A549 (cell line): ENCODE data around the gene MAPKAPK2. TPM values are rescaled to one million over a fixed set of nuclear protein-coding genes. Genes with fewer than 3 reads are reported as not detected.

Source experiments
- ATAC-seq, 2 experiments: fragments of 200-7000 bp in 1 of 2; fragments of >200 bp in 1 of 2; cut with Nextera tagmentation in 1 of 2; cut with Tn5 transposase in 1 of 2; 3 replicates each; pipeline versions ENCODE4 v1.8.0 to v1.9.1; 2018 to 2020; ENCODE audit warnings: mild to moderate bottlenecking in 1 of 2, moderate library complexity in 1 of 2
- CTCF ChIA-PET: fragments of 300-600 bp; sonication (Branson Sonifier 250); formaldehyde crosslinking; extraction: SDS; loops from one replicate; lab custom pipeline; 2021; ENCODE audit warnings: antibody characterized with exemption, inconsistent platforms; lab: Yijun Ruan, JAX
- POLR2A ChIA-PET: fragments of 350-600 bp; formaldehyde crosslinking; extraction: SDS; loops from one replicate; lab custom pipeline; 2021; ENCODE audit warnings: antibody characterized with exemption, inconsistent platforms; lab: Yijun Ruan, JAX
- DNase-seq, 2 experiments: peaks; one replicate each; pipeline versions ENCODE4 v3.0.0 to v3.0.0-alpha.2; 2011 to 2016; ENCODE audit warnings: low read depth in 1 of 2, low spot score in 1 of 2
- FAIRE-seq: peaks from 2 replicates; lab custom pipeline; 2011; peaks lifted over from hg19 to GRCh38; lab: Jason Lieb, UNC
- H3K27ac ChIP-seq, 2 experiments: fragments of >200 bp; sonication (Bioruptor Twin); formaldehyde crosslinking; 3 replicates each; pipeline ENCODE4 v1.5.1; 2016 to 2017
- H3K4me1 ChIP-seq: fragments of >200 bp; sonication (Bioruptor Twin); formaldehyde crosslinking; 3 replicates; pipeline ENCODE4 v1.6.1; 2016
- H3K4me2 ChIP-seq: fragments of >200 bp; sonication (Bioruptor Twin); formaldehyde crosslinking; 3 replicates; pipeline ENCODE4 v1.6.1; 2016
- H3K4me3 ChIP-seq: fragments of >200 bp; sonication (Bioruptor Twin); formaldehyde crosslinking; 3 replicates; pipeline ENCODE4 v1.5.1; 2016
- H3K9me3 ChIP-seq: fragments of >200 bp; sonication (Bioruptor Twin); formaldehyde crosslinking; 3 replicates; pipeline ENCODE4 v1.6.1; 2016
- ATOH8 ChIP-seq: fragments of 250-450 bp; sonication (Bioruptor Pico); IDR thresholded peaks from 2 replicates; pipeline ENCODE4 v1.5.0; 2020; ENCODE audit warnings: low read depth, mild to moderate bottlenecking, moderate library complexity
- CBX2 ChIP-seq: fragments of 200-600 bp; sonication (generic); IDR thresholded peaks from 2 replicates; pipeline ENCODE4 v1.6.1; 2016; ENCODE audit warnings: low read depth, mild to moderate bottlenecking, borderline replicate concordance
- CHD4 ChIP-seq: fragments of 200-600 bp; sonication (generic); IDR thresholded peaks from 2 replicates; pipeline ENCODE4 v1.6.1; 2016; ENCODE audit warnings: antibody characterized with exemption, mild to moderate bottlenecking, borderline replicate concordance
- CTCF ChIP-seq: fragments of >200 bp; sonication (Bioruptor Twin); formaldehyde crosslinking; IDR thresholded peaks from 3 replicates; pipeline ENCODE4 v1.5.1; 2016
- E2F6 ChIP-seq: IDR thresholded peaks from 2 replicates; pipeline ENCODE4 v1.6.1; 2012; ENCODE audit warnings: low read depth, borderline replicate concordance
- ESRRA ChIP-seq: fragments of 150-350 bp; IDR thresholded peaks from 2 replicates; pipeline ENCODE4 v1.6.1; 2014; ENCODE audit warnings: mild to moderate bottlenecking, low read length, borderline replicate concordance
- GATA3 ChIP-seq: IDR thresholded peaks from 2 replicates; pipeline ENCODE4 v1.6.1; 2012; ENCODE audit warnings: borderline replicate concordance
- HOXA7 ChIP-seq: fragments of 250-450 bp; sonication (Bioruptor Pico); IDR thresholded peaks from 2 replicates; pipeline ENCODE4 v1.5.0; 2020; ENCODE audit warnings: mild to moderate bottlenecking, moderate library complexity
- HOXB5 ChIP-seq: fragments of 250-450 bp; sonication (Bioruptor Pico); IDR thresholded peaks from 2 replicates; pipeline ENCODE4 v1.5.0; 2020; ENCODE audit warnings: mild to moderate bottlenecking, moderate library complexity
- MYC ChIP-seq: IDR thresholded peaks from 2 replicates; pipeline ENCODE4 v1.6.1; 2012; ENCODE audit warnings: mild to moderate bottlenecking, inconsistent platforms, low read length, improper control_type of control experiment, borderline replicate concordance
- NFE2L2 ChIP-seq: fragments of 150-350 bp; conservative IDR thresholded peaks from 2 replicates; pipeline ENCODE4 v1.6.1; 2014; ENCODE audit warnings: low read length
- NR3C1 ChIP-seq: fragments of >200 bp; sonication (Bioruptor Twin); formaldehyde crosslinking; IDR thresholded peaks from 3 replicates; pipeline ENCODE4 v1.6.1; 2017
- PBX3 ChIP-seq: IDR thresholded peaks from 2 replicates; pipeline ENCODE4 v1.6.1; 2012
- POLR2AphosphoS2 ChIP-seq: conservative IDR thresholded peaks from 2 replicates; pipeline ENCODE4 v1.6.1; 2012; ENCODE audit warnings: low read length, improper control_type of control experiment, inconsistent platforms
- SREBF2 ChIP-seq: fragments of 450-650 bp; IDR thresholded peaks from 2 replicates; pipeline ENCODE4 v1.6.1; 2014; ENCODE audit warnings: mild to moderate bottlenecking, moderate library complexity
- TP53 ChIP-seq: fragments of 250-450 bp; sonication (Bioruptor Pico); IDR thresholded peaks from 2 replicates; pipeline ENCODE4 v1.5.0; 2021; ENCODE audit warnings: mild to moderate bottlenecking, moderate library complexity
- ZC3H11A ChIP-seq: fragments of 450-650 bp; IDR thresholded peaks from 2 replicates; pipeline ENCODE4 v1.6.1; 2014; ENCODE audit warnings: antibody characterized with exemption, mild to moderate bottlenecking
- ZFP36 ChIP-seq: fragments of 450-650 bp; IDR thresholded peaks from 2 replicates; pipeline ENCODE4 v1.6.1; 2014; ENCODE audit warnings: borderline replicate concordance; ENCODE audit not compliant: partially characterized antibody
- WGBS: methylation state at CpG from one replicate; pipeline ENCODE4 v1.1.6; 2017; ENCODE audit errors: missing lambda C conversion rate; 5-methylcytosine and 5-hydroxymethylcytosine counted together
- polyA plus RNA-seq, 4 experiments: library from polyadenylated mRNA; depleted of rRNA in 3 of 4; stranded (reverse); fragments of >200 nt; fragmentation: RNase III in 1 of 4; extraction: RNeasy Plus Mini Kit Qiagen cat#74134 plus additional on column Dnase treatment in 1 of 4; gene quantifications; 2 replicates in 3 of 4; 3 replicates in 1 of 4; pipeline ENCODE4 v1.2.3, GENCODE V29; 2011 to 2017
- small RNA-seq, 6 experiments: library from RNA; depleted of rRNA; stranded (forward); fragments of <200 nt; gene quantifications; one replicate each; pipeline ENCODE3, GENCODE V24; 2012

MAPKAPK2 gene
- polyA plus RNA-seq, 2 of the 4 experiments (the other 2 are of a cell fraction) = 37.2 to 43.0 TPM

GRCh38 chr1:206779638-206780037 is 94.9 kb downstream of the MAPKAPK2 start:
- DNase-seq (no peak), FAIRE-seq (no peak), ATAC-seq (no peak)
- ChIA-PET CTCF (interaction anchor here (1.0 kb wide), 1 partner anchor 9 kb away, joined by 3 read pairs; no protein-coding TSS in a partner anchor), POLR2A (no interaction called here)
- Histone ChIP-seq H3K27ac (no peak overlapping the region), H3K4me3 (no peak overlapping the region), H3K4me2 (no peak overlapping the region), H3K4me1 (no peaks in the 10 kb centered on the region), H3K9me3 (no peaks in the 10 kb centered on the region)
- TF ChIP-seq TP53 (CRISPR knock-in tag) (no peak), NFE2L2 (no peak), ZFP36 (no peak)
- 74% methylated on average over 2 of the region's 2 CpGs for WGBS

- POLR2A ChIA-PET = no interaction called here
- DNase-seq (no peak), ATAC-seq (no peak), FAIRE-seq (no peak)
- Histone ChIP-seq H3K4me3 (no peak overlapping the region), H3K9me3 (no peaks in the 10 kb centered on the region), H3K27ac (no peak overlapping the region), H3K4me1 (no peaks in the 10 kb centered on the region), H3K4me2 (no peak overlapping the region)
- 100% methylated on average over 2 of the region's 2 CpGs for WGBS
- CTCF ChIA-PET = interaction anchor here (1.1 kb wide), 1 partner anchor 16 kb away, joined by 4 read pairs; no protein-coding TSS in a partner anchor
- TF ChIP-seq HOXB5 (no peak), POLR2AphosphoS2 (no peak), CHD4 (no peak), NR3C1 (no peak), GATA3 (no peak), PBX3 (no peak), MYC (no peak), SREBF2 (no peak), TP53 (CRISPR knock-in tag) (no peak), CTCF (no peak), ATOH8 (CRISPR knock-in tag) (no peak), CBX2 (no peak), HOXA7 (CRISPR knock-in tag) (no peak)
These were observed 97.7 kb downstream of the MAPKAPK2 start for GRCh38 chr1:206782448-206782847.

GRCh38 chr1:206783506-206783905 is 98.8 kb downstream of the MAPKAPK2 start:
- FAIRE-seq = no peak
- no peak overlapping the region for H3K27ac ChIP-seq
- no peaks in the 10 kb centered on the region for H3K4me1 ChIP-seq
- POLR2A ChIA-PET = no interaction called here
- H3K4me2 ChIP-seq = no peak overlapping the region
- ATAC-seq = no peak
- no peak for DNase-seq
- no peak overlapping the region for H3K4me3 ChIP-seq
- 75% methylated on average over 7 of the region's 7 CpGs for WGBS
- CTCF ChIA-PET = interaction anchor here (1.2 to 1.6 kb wide), 2 partner anchors 7 to 15 kb away, joined by 3 read pairs; no protein-coding TSS in a partner anchor
- H3K9me3 ChIP-seq = no peaks in the 10 kb centered on the region
- TF ChIP-seq ESRRA (no peak), CTCF (no peak), ZC3H11A (no peak), E2F6 (no peak), TP53 (CRISPR knock-in tag) (no peak)

Small RNAs within 50 kb of the gene (small RNA-seq; reads per million reads assigned to genes)
- gene RF00019 = 0 reads per million in 6 experiments

Other genes with a start within 250 kb of the MAPKAPK2 start
- 6.3 and 6.4 TPM in 2 replicates for gene IKBKE, start 214.4 kb upstream of the MAPKAPK2 start, polyA plus RNA-seq (2011; rRNA removed)
- 6.3 to 7.2 TPM (median 6.8 TPM) in 3 replicates for gene IKBKE, start 214.4 kb upstream of the MAPKAPK2 start, polyA plus RNA-seq (2017; fragmentation: RNase III; extraction: RNeasy Plus Mini Kit Qiagen cat#74134 plus additional on column Dnase treatment)
- gene RASSF5, start 177.4 kb upstream of the MAPKAPK2 start, polyA plus RNA-seq (2011; rRNA removed) = 2.0 and 2.2 TPM in 2 replicates
- 1.4 to 2.2 TPM (median 1.9 TPM) in 3 replicates for gene RASSF5, start 177.4 kb upstream of the MAPKAPK2 start, polyA plus RNA-seq (2017; fragmentation: RNase III; extraction: RNeasy Plus Mini Kit Qiagen cat#74134 plus additional on column Dnase treatment)
- gene EIF2D, start 72.4 kb upstream of the MAPKAPK2 start, polyA plus RNA-seq (2011; rRNA removed) = 63.2 and 72.6 TPM in 2 replicates
- gene EIF2D, start 72.4 kb upstream of the MAPKAPK2 start, polyA plus RNA-seq (2017; fragmentation: RNase III; extraction: RNeasy Plus Mini Kit Qiagen cat#74134 plus additional on column Dnase treatment) = 31.8 to 32.7 TPM (median 32.5 TPM) in 3 replicates
- gene DYRK3, start 49.4 kb upstream of the MAPKAPK2 start, polyA plus RNA-seq (2011; rRNA removed) = 7.3 and 9.3 TPM in 2 replicates
- gene DYRK3, start 49.4 kb upstream of the MAPKAPK2 start, polyA plus RNA-seq (2017; fragmentation: RNase III; extraction: RNeasy Plus Mini Kit Qiagen cat#74134 plus additional on column Dnase treatment) = 8.2 to 8.8 TPM (median 8.7 TPM) in 3 replicates
- not detected in 2 replicates for gene IL19, start 85.9 kb downstream of the MAPKAPK2 start, polyA plus RNA-seq (2011; rRNA removed)
- not detected in 3 replicates for gene IL19, start 85.9 kb downstream of the MAPKAPK2 start, polyA plus RNA-seq (2017; fragmentation: RNase III; extraction: RNeasy Plus Mini Kit Qiagen cat#74134 plus additional on column Dnase treatment)
- not detected in 2 replicates for gene IL10, start 87.6 kb downstream of the MAPKAPK2 start, polyA plus RNA-seq (2011; rRNA removed)
- gene IL10, start 87.6 kb downstream of the MAPKAPK2 start, polyA plus RNA-seq (2017; fragmentation: RNase III; extraction: RNeasy Plus Mini Kit Qiagen cat#74134 plus additional on column Dnase treatment) = not detected in 3 replicates
- gene IL20, start 180.7 kb downstream of the MAPKAPK2 start, polyA plus RNA-seq (2011; rRNA removed) = 0.05 and 0.13 TPM in 2 replicates
- not detected in 3 replicates for gene IL20, start 180.7 kb downstream of the MAPKAPK2 start, polyA plus RNA-seq (2017; fragmentation: RNase III; extraction: RNeasy Plus Mini Kit Qiagen cat#74134 plus additional on column Dnase treatment)
- 0.04 and 0.12 TPM in 2 replicates for gene IL24, start 212.5 kb downstream of the MAPKAPK2 start, polyA plus RNA-seq (2011; rRNA removed)
- gene IL24, start 212.5 kb downstream of the MAPKAPK2 start, polyA plus RNA-seq (2017; fragmentation: RNase III; extraction: RNeasy Plus Mini Kit Qiagen cat#74134 plus additional on column Dnase treatment) = 0.07 TPM in 1 of 3 replicates, not detected in the others
- gene FCMR, start 237.0 kb downstream of the MAPKAPK2 start, polyA plus RNA-seq (2011; rRNA removed) = 0.19 and 0.73 TPM in 2 replicates
- 0.93 to 1.3 TPM (median 1.0 TPM) in 3 replicates for gene FCMR, start 237.0 kb downstream of the MAPKAPK2 start, polyA plus RNA-seq (2017; fragmentation: RNase III; extraction: RNeasy Plus Mini Kit Qiagen cat#74134 plus additional on column Dnase treatment)